SK-N-SH treated with all-trans-retinoic acid at 6 μM for 48 hours (cell line): ENCODE results near the gene HHAT.

Experiments
- ATAC-seq: fragments of 200-7000 bp; cut with Tn5 transposase; 3 replicates; pipeline ENCODE4 v1.9.1; 2020; ENCODE audit warnings: mild to moderate bottlenecking, moderate library complexity
- ARNTL ChIP-seq: fragments of 450-650 bp; formaldehyde crosslinking; IDR thresholded peaks from 2 replicates; pipeline ENCODE4 v1.5.0; 2020; ENCODE audit warnings: low read depth, mild to moderate bottlenecking, moderate library complexity, borderline replicate concordance
- CREB5 ChIP-seq: fragments of 250-450 bp; sonication (Bioruptor Pico); IDR thresholded peaks from 2 replicates; pipeline ENCODE4 v1.5.1; 2020; ENCODE audit warnings: low read depth, mild to moderate bottlenecking, moderate library complexity
- CSDC2 ChIP-seq: fragments of 250-450 bp; sonication (Bioruptor Pico); IDR thresholded peaks from 2 replicates; pipeline ENCODE4 v1.5.0; 2020; ENCODE audit warnings: mild to moderate bottlenecking, moderate library complexity
- ESRRG ChIP-seq: fragments of 250-450 bp; sonication (Bioruptor Pico); IDR thresholded peaks from 2 replicates; pipeline ENCODE4 v1.6.1; 2021; ENCODE audit warnings: mild to moderate bottlenecking
- OSR1 ChIP-seq: fragments of 250-450 bp; sonication (Bioruptor Pico); IDR thresholded peaks from 2 replicates; pipeline ENCODE4 v1.8.0; 2022; ENCODE audit warnings: moderate library complexity, mild to moderate bottlenecking, inconsistent platforms
- PATZ1 ChIP-seq: fragments of 250-450 bp; sonication (Bioruptor Pico); IDR thresholded peaks from 2 replicates; pipeline ENCODE4 v1.8.0; 2020; ENCODE audit warnings: mild to moderate bottlenecking, moderate library complexity, borderline replicate concordance
- RARB ChIP-seq: fragments of 250-450 bp; sonication (Bioruptor Pico); IDR thresholded peaks from 2 replicates; pipeline ENCODE4 v1.8.0; 2021; ENCODE audit warnings: mild to moderate bottlenecking, moderate library complexity
- SNAI2 ChIP-seq: fragments of 250-450 bp; sonication (Bioruptor Pico); IDR thresholded peaks from 2 replicates; pipeline ENCODE4 v1.5.0; 2020; ENCODE audit warnings: mild to moderate bottlenecking, moderate library complexity
- TCF4 ChIP-seq: fragments of 250-450 bp; sonication (Bioruptor Pico); IDR thresholded peaks from 2 replicates; pipeline ENCODE4 v1.8.0; 2021; ENCODE audit warnings: mild to moderate bottlenecking, moderate library complexity, borderline replicate concordance
- TSHZ2 ChIP-seq: fragments of 250-450 bp; sonication (Bioruptor Pico); IDR thresholded peaks from 2 replicates; pipeline ENCODE4 v1.5.0; 2020; ENCODE audit warnings: mild to moderate bottlenecking, moderate library complexity
- ZC3H10 ChIP-seq: fragments of 250-450 bp; sonication (Bioruptor Pico); IDR thresholded peaks from 2 replicates; pipeline ENCODE4 v1.5.1; 2021; ENCODE audit warnings: mild to moderate bottlenecking, moderate library complexity
- ZFP3 ChIP-seq: fragments of 250-450 bp; sonication (Bioruptor Pico); IDR thresholded peaks from 2 replicates; pipeline ENCODE4 v1.5.0; 2020; ENCODE audit warnings: mild to moderate bottlenecking, moderate library complexity
- ZFP30 ChIP-seq: fragments of 450-650 bp; formaldehyde crosslinking; IDR thresholded peaks from 2 replicates; pipeline ENCODE4 v1.5.0; 2022; ENCODE audit warnings: mild to moderate bottlenecking, moderate library complexity
- ZNF565 ChIP-seq: fragments of 450-650 bp; formaldehyde crosslinking; conservative IDR thresholded peaks from 2 replicates; pipeline ENCODE4 v1.5.0; 2020; ENCODE audit warnings: low read depth, mild to moderate bottlenecking, moderate library complexity
- ZNF70 ChIP-seq: fragments of 450-650 bp; formaldehyde crosslinking; IDR thresholded peaks from 2 replicates; pipeline ENCODE4 v1.5.0; 2020; ENCODE audit warnings: mild to moderate bottlenecking, moderate library complexity
- TF ChIP-seq, protein P1 (sequence below): fragments of 250-450 bp; sonication (Bioruptor Pico); IDR thresholded peaks from 2 replicates; pipeline ENCODE4 v1.8.0; 2021; ENCODE audit warnings: low read depth, mild to moderate bottlenecking, moderate library complexity, borderline replicate concordance

Gene HHAT

GRCh38 chr1:210683403-210684047, 354.8 kb downstream of the HHAT start:
- TF ChIP-seq ZNF565 (CRISPR knock-in tag): no peak
- ATAC-seq: no peak

GRCh38 chr1:210684466-210685294, 356.0 kb downstream of the HHAT start:
- TF ChIP-seq ZC3H10 (CRISPR knock-in tag) (no peak), RARB (CRISPR knock-in tag) (no peak)
- ATAC-seq: no peak

GRCh38 chr1:210685295-210685650, 356.6 kb downstream of the HHAT start:
- no peak for TF ChIP-seq ZFP30 (CRISPR knock-in tag)
- ATAC-seq: no peak

GRCh38 chr1:210686841-210687240, 358.1 kb downstream of the HHAT start:
- no peak for ATAC-seq
- TF ChIP-seq ESRRG (CRISPR knock-in tag) (no peak), TSHZ2 (CRISPR knock-in tag) (no peak)
- TF ChIP-seq, all 23 proteins: peak for 0

DNA sequence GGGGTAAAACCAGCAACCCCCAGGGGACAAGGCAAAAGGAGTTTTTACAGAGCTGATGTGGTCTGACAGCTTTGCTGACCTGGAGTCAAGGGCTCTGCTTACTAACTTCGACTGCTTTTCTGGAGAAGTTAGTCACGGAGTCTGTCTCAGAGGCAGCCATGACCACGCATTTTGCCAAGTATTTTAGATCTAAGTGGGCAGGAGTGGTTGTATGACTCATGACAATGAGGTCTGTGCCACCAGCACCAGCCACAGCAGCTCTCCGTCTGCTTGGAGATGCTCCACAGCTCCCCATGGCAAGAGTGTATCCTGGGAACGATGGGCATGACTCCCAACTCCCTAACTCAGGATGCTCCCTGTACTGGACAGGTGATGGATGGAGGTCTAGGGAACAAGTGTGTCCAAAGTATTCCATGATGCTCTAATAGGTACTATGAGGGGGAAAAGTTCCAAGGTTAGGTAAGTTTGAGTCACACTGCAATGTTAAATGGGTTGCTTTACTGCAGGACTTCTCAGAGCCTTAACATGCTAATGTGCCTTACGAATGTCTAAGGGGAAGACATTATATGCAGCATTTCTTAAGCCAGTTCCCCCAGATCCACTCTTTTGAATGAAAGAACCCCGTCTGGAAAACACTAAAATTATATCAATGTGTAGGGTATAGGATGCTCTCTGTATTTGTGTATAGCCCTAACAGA, 359.0 kb downstream of the HHAT start:
- TF ChIP-seq CREB5 (CRISPR knock-in tag): no peak
- TF ChIP-seq TCF4: no peak
- no peak for TF ChIP-seq ZFP3
- TF ChIP-seq CSDC2: no peak
- no peak for TF ChIP-seq RARB (CRISPR knock-in tag)
- TF ChIP-seq ZNF70 (CRISPR knock-in tag): no peak
- no peak for TF ChIP-seq OSR1
- TF ChIP-seq PATZ1: no peak
- TF ChIP-seq, protein P1, sequence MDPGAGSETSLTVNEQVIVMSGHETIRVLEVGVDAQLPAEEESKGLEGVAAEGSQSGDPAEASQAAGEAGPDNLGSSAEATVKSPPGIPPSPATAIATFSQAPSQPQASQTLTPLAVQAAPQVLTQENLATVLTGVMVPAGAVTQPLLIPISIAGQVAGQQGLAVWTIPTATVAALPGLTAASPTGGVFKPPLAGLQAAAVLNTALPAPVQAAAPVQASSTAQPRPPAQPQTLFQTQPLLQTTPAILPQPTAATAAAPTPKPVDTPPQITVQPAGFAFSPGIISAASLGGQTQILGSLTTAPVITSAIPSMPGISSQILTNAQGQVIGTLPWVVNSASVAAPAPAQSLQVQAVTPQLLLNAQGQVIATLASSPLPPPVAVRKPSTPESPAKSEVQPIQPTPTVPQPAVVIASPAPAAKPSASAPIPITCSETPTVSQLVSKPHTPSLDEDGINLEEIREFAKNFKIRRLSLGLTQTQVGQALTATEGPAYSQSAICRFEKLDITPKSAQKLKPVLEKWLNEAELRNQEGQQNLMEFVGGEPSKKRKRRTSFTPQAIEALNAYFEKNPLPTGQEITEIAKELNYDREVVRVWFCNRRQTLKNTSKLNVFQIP (CRISPR knock-in tag): no peak
- no peak for TF ChIP-seq ARNTL (CRISPR knock-in tag)
- no peak for TF ChIP-seq SNAI2 (CRISPR knock-in tag)

More for the DNA sequence above, 359.0 kb downstream of the HHAT start:
- ATAC-seq: peak; percentile 64
